SK-N-SH (cell line): ENCODE results near the gene IL1R1. TPM values are rescaled to one million over a fixed set of nuclear protein-coding genes. Genes with fewer than 3 reads are reported as not detected.
A peak's percentile ranks its signal among the peaks of the same experiment; 100 is the strongest.

Experiments
- CTCF ChIA-PET: fragments of 300-600, 350-600 bp; formaldehyde crosslinking; extraction: SDS; loops from one replicate; lab custom pipeline; 2021; lab: Yijun Ruan, JAX
- POLR2A ChIA-PET: fragments of 350-600 bp; sonication (Branson Sonifier 250); formaldehyde crosslinking; extraction: SDS; loops from one replicate; lab custom pipeline; 2020; ENCODE audit warnings: antibody characterized with exemption, inconsistent platforms; lab: Yijun Ruan, JAX
- DNase-seq: peaks from one replicate; pipeline ENCODE4 v3.0.0; 2012
- H2AFZ ChIP-seq: fragments of 200-600 bp; sonication (generic); 2 replicates; pipeline ENCODE4 v1.8.1; 2016; ENCODE audit warnings: antibody characterized with exemption, mild to moderate bottlenecking, low read depth
- H3F3A ChIP-seq: fragments of 200-600 bp; sonication (generic); replicated peaks from 2 replicates; pipeline ENCODE3; 2016; ENCODE audit warnings: antibody characterized with exemption, mild to moderate bottlenecking; ENCODE audit not compliant: insufficient read depth
- H3K27ac ChIP-seq, 2 experiments: fragments of 200-500 bp in 1 of 2; fragments of 200-600 bp in 1 of 2; sonication (Bioruptor generic) in 1 of 2; sonication (generic), shearing (Covaris generic) in 1 of 2; 2 replicates each; pipeline versions ENCODE4 v1.5.1 to v1.6.1; 2014 to 2016; ENCODE audit warnings: low read depth in 2 of 2, inconsistent platforms in 1 of 2, low read length in 1 of 2, mild to moderate bottlenecking in 1 of 2, mixed read lengths in 1 of 2
- H3K27me3 ChIP-seq: fragments of 200-600 bp; sonication (generic), shearing (Covaris generic); 2 replicates; pipeline ENCODE4 v1.6.1; 2016; ENCODE audit warnings: mixed run types; ENCODE audit not compliant: insufficient read depth
- H3K36me3 ChIP-seq, 2 experiments: fragments of 200-500 bp in 1 of 2; fragments of 200-600 bp in 1 of 2; sonication (Bioruptor generic) in 1 of 2; sonication (generic) in 1 of 2; replicated peaks in 1 of 2; 2 replicates each; pipeline versions ENCODE3 to v1.5.1; 2014 to 2016; ENCODE audit warnings: low read length in 1 of 2, mild to moderate bottlenecking in 1 of 2; ENCODE audit not compliant: insufficient read depth in 2 of 2, control insufficient read depth in 1 of 2
- H3K4me1 ChIP-seq, 2 experiments: fragments of 200-500 bp in 1 of 2; fragments of 200-600 bp in 1 of 2; sonication (Bioruptor generic) in 1 of 2; sonication (generic), shearing (Covaris generic) in 1 of 2; 2 replicates each; pipeline versions ENCODE4 v1.5.1 to v1.6.1; 2014 to 2016; ENCODE audit warnings: low read depth in 1 of 2, low read length in 1 of 2, mixed run types in 1 of 2; ENCODE audit not compliant: insufficient read depth in 2 of 2, control insufficient read depth in 1 of 2
- H3K4me2 ChIP-seq: fragments of 200-600 bp; sonication (generic), shearing (Covaris generic); 2 replicates; pipeline ENCODE4 v1.6.1; 2017; ENCODE audit warnings: mixed run types
- H3K4me3 ChIP-seq, 2 experiments: fragments of 200-500 bp in 1 of 2; fragments of 200-600 bp in 1 of 2; sonication (Bioruptor generic) in 1 of 2; sonication (generic), shearing (Covaris generic) in 1 of 2; 2 replicates each; pipeline versions ENCODE4 v1.5.1 to v1.8.1; 2014 to 2016; ENCODE audit warnings: low read depth in 2 of 2, inconsistent platforms in 1 of 2, low read length in 1 of 2, mild to moderate bottlenecking in 1 of 2, mixed read lengths in 1 of 2, moderate library complexity in 1 of 2
- H3K79me2 ChIP-seq: fragments of 200-600 bp; sonication (generic); 2 replicates; pipeline ENCODE4 v1.8.1; 2017; ENCODE audit warnings: mild to moderate bottlenecking; ENCODE audit not compliant: insufficient read depth
- H3K9ac ChIP-seq: fragments of 200-600 bp; sonication (generic); 2 replicates; pipeline ENCODE4 v1.6.1; 2017; ENCODE audit warnings: mixed run types
- H3K9me2 ChIP-seq: fragments of 200-600 bp; sonication (generic); 2 replicates; pipeline ENCODE4 v1.6.1; 2017; ENCODE audit warnings: mixed run types
- H3K9me3 ChIP-seq: fragments of 200-600 bp; sonication (generic); 2 replicates; pipeline ENCODE4 v1.6.1; 2017; ENCODE audit warnings: mixed run types, mild to moderate bottlenecking, moderate library complexity
- H4K20me1 ChIP-seq: fragments of 200-600 bp; sonication (generic); 2 replicates; pipeline ENCODE4 v1.6.1; 2017; ENCODE audit warnings: mild to moderate bottlenecking, mixed run types; ENCODE audit not compliant: insufficient read depth
- EP300 ChIP-seq, 2 experiments: IDR thresholded peaks; 2 replicates each; pipeline versions ENCODE4 v1.4.0 to v1.6.1; 2012; ENCODE audit warnings: borderline replicate concordance in 1 of 2, low read depth in 1 of 2, low read length in 1 of 2
- EZH2phosphoT487 ChIP-seq: fragments of 200-600 bp; sonication (generic); IDR thresholded peaks from 2 replicates; pipeline ENCODE4 v1.6.1; 2017; ENCODE audit warnings: low read depth, mixed run types, mild to moderate bottlenecking, antibody characterized with exemption, moderate library complexity, borderline replicate concordance
- FOSL2 ChIP-seq: IDR thresholded peaks from 2 replicates; pipeline ENCODE4 v1.4.0; 2012; ENCODE audit warnings: low read depth, mild to moderate bottlenecking, moderate library complexity, borderline replicate concordance
- FOXJ3 ChIP-seq: sonication (generic); formaldehyde crosslinking; IDR thresholded peaks from 2 replicates; pipeline ENCODE4 v1.5.1; 2020; ENCODE audit warnings: mild to moderate bottlenecking, missing genetic modification reagents
- FOXM1 ChIP-seq: IDR thresholded peaks from 2 replicates; pipeline ENCODE4 v1.4.0; 2012; ENCODE audit warnings: low read depth, mild to moderate bottlenecking
- JUND ChIP-seq: IDR thresholded peaks from 2 replicates; pipeline ENCODE4 v1.4.0; 2012
- NFIC ChIP-seq: IDR thresholded peaks from 2 replicates; pipeline ENCODE4 v1.4.0; 2012; ENCODE audit warnings: borderline replicate concordance
- NRF1 ChIP-seq: IDR thresholded peaks from 2 replicates; pipeline ENCODE4 v1.6.1; 2012; ENCODE audit warnings: low read depth, mild to moderate bottlenecking, low read length
- PBX3 ChIP-seq: IDR thresholded peaks from 2 replicates; pipeline ENCODE4; 2012
- REST ChIP-seq: IDR thresholded peaks from 2 replicates; pipeline ENCODE4 v1.6.1; 2012; ENCODE audit warnings: mild to moderate bottlenecking, low read depth, low read length, moderate library complexity
- RXRA ChIP-seq: IDR thresholded peaks from 2 replicates; pipeline ENCODE4 v1.4.0; 2012; ENCODE audit warnings: low read depth, mild to moderate bottlenecking, borderline replicate concordance
- TEAD4 ChIP-seq: IDR thresholded peaks from 2 replicates; pipeline ENCODE4 v1.4.0; 2012; ENCODE audit warnings: mild to moderate bottlenecking, borderline replicate concordance; ENCODE audit not compliant: insufficient read depth
- USF2 ChIP-seq: fragments of 150-350 bp; IDR thresholded peaks from 2 replicates; pipeline ENCODE4 v1.6.1; 2017; ENCODE audit warnings: antibody characterized with exemption, low read length, low read depth, borderline replicate concordance
- ZBTB33 ChIP-seq: IDR thresholded peaks from 2 replicates; pipeline ENCODE4 v1.4.0; 2012; ENCODE audit warnings: low read depth, borderline replicate concordance
- WGBS: methylation state at CpG from one replicate; pipeline ENCODE4 v1.1.6; 2017; ENCODE audit warnings: low lambda C conversion rate; 5-methylcytosine and 5-hydroxymethylcytosine counted together
- polyA plus RNA-seq, 3 experiments: library from polyadenylated mRNA; depleted of rRNA; stranded (reverse); fragments of >200 nt; gene quantifications; 2 replicates each; pipeline ENCODE4 v1.2.3, GENCODE V29; 2012

Gene IL1R1
- polyA plus RNA-seq, 1 of the 3 experiments (the other 2 are of a cell fraction) = 13.3 TPM

- peak overlapping the region; percentile 35 for H3K4me2 ChIP-seq
- peak overlapping the region; percentile 56; the same call in 1 of the 2 replicates for H3K9ac ChIP-seq
- H2AFZ ChIP-seq = no peak overlapping the region
- H4K20me1 ChIP-seq = no peaks in the 10 kb centered on the region
- DNase-seq = no peak
- TF ChIP-seq TEAD4 = no peak
- TF ChIP-seq EZH2phosphoT487 = no peak
- TF ChIP-seq PBX3 = no peak
- TF ChIP-seq RXRA = peak; percentile 3; the same call in 1 of the 2 replicates
- H3K9me3 ChIP-seq = no peaks in the 10 kb centered on the region
- ChIA-PET CTCF (interaction anchor here (1.0 kb wide), 1 partner anchor 126 kb away, joined by 4 read pairs; no protein-coding TSS in a partner anchor), POLR2A (no interaction called here)
- H3K79me2 ChIP-seq = no peaks in the 10 kb centered on the region
- H3K4me1 ChIP-seq = 0 out of 4 replicates have a peak, but pooled peaks cover 0 to 5% of the 10 kb centered on the region in 2 experiments
- H3K4me3 ChIP-seq = no peak overlapping the region
- no peaks in the 10 kb centered on the region for H3K9me2 ChIP-seq
- no peaks in the 10 kb centered on the region for H3K27me3 ChIP-seq
- 51% methylated on average over 4 of the region's 5 CpGs for WGBS
- H3K36me3 ChIP-seq = no peaks in the 10 kb centered on the region
- H3F3A ChIP-seq = peaks cover 6% of the 10 kb centered on the region
- H3K27ac ChIP-seq = peak overlapping the region in 1 of 2 experiments; percentile 91; a peak in 2 of 4 replicates
Observed at GRCh38 chr2:102114851-102115497, 27.6 kb upstream of the IL1R1 start.

GRCh38 chr2:102116630-102117471, 25.7 kb upstream of the IL1R1 start:
- Histone ChIP-seq H3K36me3 (no peaks in the 10 kb centered on the region), H3K79me2 (no peaks in the 10 kb centered on the region), H3K27ac (no peak overlapping the region), H3K9me2 (no peaks in the 10 kb centered on the region), H3K9ac (no peak overlapping the region), H2AFZ (no peak overlapping the region), H3K9me3 (no peaks in the 10 kb centered on the region), H3K4me3 (no peak overlapping the region), H3F3A (peaks cover 6% of the 10 kb centered on the region), H3K4me2 (no peak overlapping the region), H4K20me1 (no peaks in the 10 kb centered on the region), H3K4me1 (peaks cover 0 to 5% of the 10 kb centered on the region in 2 experiments; a peak in 1 of 4 replicates), H3K27me3 (no peaks in the 10 kb centered on the region)
- no peak for DNase-seq
- WGBS = 60% methylated on average over 8 of the region's 8 CpGs
- CTCF ChIA-PET = interaction anchor here (1.0 kb wide), 1 partner anchor 97 kb away, joined by 3 read pairs; no protein-coding TSS in a partner anchor
- POLR2A ChIA-PET = no interaction called here
- TF ChIP-seq NRF1 (no peak), REST (no peak), EP300 (IDR thresholded peaks at IDR 0.05; ENCODE audit: borderline replicate concordance in 1 of 2, low read depth in 1 of 2, low read length in 1 of 2) (no peak), PBX3 (no peak), ZBTB33 (no peak), RXRA (no peak), FOXM1 (no peak), TEAD4 (no peak), JUND (no peak), NFIC (no peak), USF2 (no peak), FOXJ3 (CRISPR knock-in tag) (no peak), FOSL2 (no peak)
